OCI-LY1 (cell line): Measurements from ENCODE around the gene TUSC1.
"Not testable (repeated sequence)": the region's sequence is repeated elsewhere in the genome, so short reads cannot be mapped to it uniquely, and the experiment has no call there.

ENCODE experiments used
- EZH2 ChIP-seq: fragments of 200-600 bp; sonication (generic), shearing (Covaris generic); IDR thresholded peaks from 2 replicates; pipeline ENCODE4 v1.8.0; 2017; ENCODE audit warnings: borderline replicate concordance, mixed run types, mild to moderate bottlenecking, antibody characterized with exemption, low read length, moderate library complexity, mixed read lengths
- TF ChIP-seq, protein P1 (sequence below): fragments of 200-600 bp; sonication (generic), shearing (Covaris generic); IDR thresholded peaks from 2 replicates; pipeline ENCODE4 v1.5.1; 2017; ENCODE audit warnings: mild to moderate bottlenecking, antibody characterized with exemption, low read length, moderate library complexity, mixed read lengths

DNA sequence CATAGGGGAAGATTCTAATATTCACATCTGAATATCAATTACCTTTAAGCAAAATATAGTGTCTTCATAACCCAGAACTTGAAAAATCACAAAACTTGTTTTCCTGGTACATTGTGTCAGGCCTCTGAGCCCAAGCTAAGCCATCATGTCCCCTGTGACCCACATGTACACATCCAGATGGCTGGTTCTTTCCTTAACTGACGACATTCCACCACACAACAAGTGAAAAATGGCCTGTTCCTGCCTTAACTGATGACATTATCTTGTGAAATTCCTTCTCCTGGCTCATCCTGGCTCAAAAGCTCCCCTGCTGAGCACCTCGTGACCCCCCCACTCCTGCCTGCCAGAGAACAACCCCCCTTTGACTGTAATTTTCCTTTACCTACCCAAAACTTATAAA is 2.4 kb downstream of the TUSC1 start:
- TF ChIP-seq, protein P1, sequence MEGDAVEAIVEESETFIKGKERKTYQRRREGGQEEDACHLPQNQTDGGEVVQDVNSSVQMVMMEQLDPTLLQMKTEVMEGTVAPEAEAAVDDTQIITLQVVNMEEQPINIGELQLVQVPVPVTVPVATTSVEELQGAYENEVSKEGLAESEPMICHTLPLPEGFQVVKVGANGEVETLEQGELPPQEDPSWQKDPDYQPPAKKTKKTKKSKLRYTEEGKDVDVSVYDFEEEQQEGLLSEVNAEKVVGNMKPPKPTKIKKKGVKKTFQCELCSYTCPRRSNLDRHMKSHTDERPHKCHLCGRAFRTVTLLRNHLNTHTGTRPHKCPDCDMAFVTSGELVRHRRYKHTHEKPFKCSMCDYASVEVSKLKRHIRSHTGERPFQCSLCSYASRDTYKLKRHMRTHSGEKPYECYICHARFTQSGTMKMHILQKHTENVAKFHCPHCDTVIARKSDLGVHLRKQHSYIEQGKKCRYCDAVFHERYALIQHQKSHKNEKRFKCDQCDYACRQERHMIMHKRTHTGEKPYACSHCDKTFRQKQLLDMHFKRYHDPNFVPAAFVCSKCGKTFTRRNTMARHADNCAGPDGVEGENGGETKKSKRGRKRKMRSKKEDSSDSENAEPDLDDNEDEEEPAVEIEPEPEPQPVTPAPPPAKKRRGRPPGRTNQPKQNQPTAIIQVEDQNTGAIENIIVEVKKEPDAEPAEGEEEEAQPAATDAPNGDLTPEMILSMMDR: not testable (repeated sequence)
- not testable (repeated sequence) for TF ChIP-seq EZH2
